WTC11 (cell line): Measurements from ENCODE around the gene ARSB.

ENCODE experiments used
- ATF6 ChIP-seq: sonication (generic); formaldehyde crosslinking; IDR thresholded peaks from 2 replicates; pipeline ENCODE4 v1.8.1; 2023; ENCODE audit warnings: mild to moderate bottlenecking, missing genetic modification reagents
- FOXJ3 ChIP-seq: sonication (generic); formaldehyde crosslinking; IDR thresholded peaks from 2 replicates; pipeline ENCODE4 v1.9.0; 2021; ENCODE audit warnings: missing genetic modification reagents, mild to moderate bottlenecking, borderline replicate concordance
- USF1 ChIP-seq: sonication (generic); formaldehyde crosslinking; IDR thresholded peaks from 2 replicates; pipeline ENCODE4 v1.8.0; 2022; ENCODE audit warnings: mild to moderate bottlenecking, missing genetic modification reagents
- TF ChIP-seq, protein P1 (sequence below): sonication (generic); formaldehyde crosslinking; IDR thresholded peaks from 2 replicates; pipeline ENCODE4 v1.8.0; 2022; ENCODE audit warnings: mild to moderate bottlenecking, missing genetic modification reagents
- TF ChIP-seq, protein P2 (sequence below): fragments of 200-600 bp; IDR thresholded peaks from 2 replicates; pipeline ENCODE4 v1.8.0; 2022; ENCODE audit warnings: antibody characterized with exemption
- TF ChIP-seq, protein P3 (sequence below): sonication (generic); formaldehyde crosslinking; IDR thresholded peaks from 2 replicates; pipeline ENCODE4 v1.8.0; 2023; ENCODE audit warnings: mild to moderate bottlenecking, missing genetic modification reagents
- TF ChIP-seq, protein P4 (sequence below): sonication (generic); formaldehyde crosslinking; IDR thresholded peaks from 2 replicates; pipeline ENCODE4 v1.8.1; 2023; ENCODE audit warnings: mild to moderate bottlenecking, missing genetic modification reagents
- TF ChIP-seq, protein P5 (sequence below): sonication (generic); formaldehyde crosslinking; IDR thresholded peaks from 2 replicates; pipeline ENCODE4 v1.8.1; 2023; ENCODE audit warnings: mild to moderate bottlenecking, moderate library complexity, missing genetic modification reagents
- TF ChIP-seq, protein P6 (sequence below): sonication (generic); formaldehyde crosslinking; IDR thresholded peaks from 2 replicates; pipeline ENCODE4 v1.8.0; 2022; ENCODE audit warnings: mild to moderate bottlenecking, missing genetic modification reagents

DNA sequence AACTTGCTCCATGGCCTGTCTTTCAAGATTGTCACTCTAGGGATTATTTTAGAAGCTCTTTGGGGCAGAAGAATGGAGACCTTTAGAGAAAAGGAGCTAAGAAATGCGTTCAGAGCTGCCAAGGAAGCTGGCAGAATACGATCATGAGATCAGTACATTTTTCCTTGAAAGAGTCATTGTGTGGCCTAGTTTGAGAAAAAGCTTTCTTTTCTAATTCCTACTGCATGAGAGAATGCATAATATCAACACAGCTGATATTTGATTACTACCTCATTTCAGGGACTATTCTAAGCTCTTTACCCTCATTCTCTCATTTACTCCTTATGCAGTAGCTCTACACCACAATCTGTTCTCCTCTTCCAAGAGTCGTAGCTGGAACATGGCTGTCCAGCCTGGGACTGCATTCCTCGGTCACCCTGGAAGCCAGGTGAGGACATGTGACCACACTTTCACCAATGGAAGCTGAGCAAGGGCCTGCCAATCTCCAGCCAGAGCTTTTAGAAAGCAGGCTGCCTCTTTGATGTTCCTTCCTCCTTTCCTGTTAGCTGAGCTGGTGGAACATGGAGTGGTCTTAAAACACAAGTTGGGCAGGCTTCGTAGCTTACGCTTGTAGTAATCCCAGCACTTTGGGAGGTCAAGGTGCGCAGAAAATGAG lies 237.3 kb downstream of the ARSB start:
- TF ChIP-seq USF1 (CRISPR knock-in tag) (no peak), ATF6 (CRISPR knock-in tag) (no peak), FOXJ3 (CRISPR knock-in tag) (no peak)
- TF ChIP-seq, protein P1, sequence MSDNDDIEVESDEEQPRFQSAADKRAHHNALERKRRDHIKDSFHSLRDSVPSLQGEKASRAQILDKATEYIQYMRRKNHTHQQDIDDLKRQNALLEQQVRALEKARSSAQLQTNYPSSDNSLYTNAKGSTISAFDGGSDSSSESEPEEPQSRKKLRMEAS, result no peak
- TF ChIP-seq, protein P2, sequence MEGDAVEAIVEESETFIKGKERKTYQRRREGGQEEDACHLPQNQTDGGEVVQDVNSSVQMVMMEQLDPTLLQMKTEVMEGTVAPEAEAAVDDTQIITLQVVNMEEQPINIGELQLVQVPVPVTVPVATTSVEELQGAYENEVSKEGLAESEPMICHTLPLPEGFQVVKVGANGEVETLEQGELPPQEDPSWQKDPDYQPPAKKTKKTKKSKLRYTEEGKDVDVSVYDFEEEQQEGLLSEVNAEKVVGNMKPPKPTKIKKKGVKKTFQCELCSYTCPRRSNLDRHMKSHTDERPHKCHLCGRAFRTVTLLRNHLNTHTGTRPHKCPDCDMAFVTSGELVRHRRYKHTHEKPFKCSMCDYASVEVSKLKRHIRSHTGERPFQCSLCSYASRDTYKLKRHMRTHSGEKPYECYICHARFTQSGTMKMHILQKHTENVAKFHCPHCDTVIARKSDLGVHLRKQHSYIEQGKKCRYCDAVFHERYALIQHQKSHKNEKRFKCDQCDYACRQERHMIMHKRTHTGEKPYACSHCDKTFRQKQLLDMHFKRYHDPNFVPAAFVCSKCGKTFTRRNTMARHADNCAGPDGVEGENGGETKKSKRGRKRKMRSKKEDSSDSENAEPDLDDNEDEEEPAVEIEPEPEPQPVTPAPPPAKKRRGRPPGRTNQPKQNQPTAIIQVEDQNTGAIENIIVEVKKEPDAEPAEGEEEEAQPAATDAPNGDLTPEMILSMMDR, result no peak
- TF ChIP-seq, protein P3, sequence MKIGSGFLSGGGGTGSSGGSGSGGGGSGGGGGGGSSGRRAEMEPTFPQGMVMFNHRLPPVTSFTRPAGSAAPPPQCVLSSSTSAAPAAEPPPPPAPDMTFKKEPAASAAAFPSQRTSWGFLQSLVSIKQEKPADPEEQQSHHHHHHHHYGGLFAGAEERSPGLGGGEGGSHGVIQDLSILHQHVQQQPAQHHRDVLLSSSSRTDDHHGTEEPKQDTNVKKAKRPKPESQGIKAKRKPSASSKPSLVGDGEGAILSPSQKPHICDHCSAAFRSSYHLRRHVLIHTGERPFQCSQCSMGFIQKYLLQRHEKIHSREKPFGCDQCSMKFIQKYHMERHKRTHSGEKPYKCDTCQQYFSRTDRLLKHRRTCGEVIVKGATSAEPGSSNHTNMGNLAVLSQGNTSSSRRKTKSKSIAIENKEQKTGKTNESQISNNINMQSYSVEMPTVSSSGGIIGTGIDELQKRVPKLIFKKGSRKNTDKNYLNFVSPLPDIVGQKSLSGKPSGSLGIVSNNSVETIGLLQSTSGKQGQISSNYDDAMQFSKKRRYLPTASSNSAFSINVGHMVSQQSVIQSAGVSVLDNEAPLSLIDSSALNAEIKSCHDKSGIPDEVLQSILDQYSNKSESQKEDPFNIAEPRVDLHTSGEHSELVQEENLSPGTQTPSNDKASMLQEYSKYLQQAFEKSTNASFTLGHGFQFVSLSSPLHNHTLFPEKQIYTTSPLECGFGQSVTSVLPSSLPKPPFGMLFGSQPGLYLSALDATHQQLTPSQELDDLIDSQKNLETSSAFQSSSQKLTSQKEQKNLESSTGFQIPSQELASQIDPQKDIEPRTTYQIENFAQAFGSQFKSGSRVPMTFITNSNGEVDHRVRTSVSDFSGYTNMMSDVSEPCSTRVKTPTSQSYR (CRISPR knock-in tag), result no peak
- TF ChIP-seq, protein P4, sequence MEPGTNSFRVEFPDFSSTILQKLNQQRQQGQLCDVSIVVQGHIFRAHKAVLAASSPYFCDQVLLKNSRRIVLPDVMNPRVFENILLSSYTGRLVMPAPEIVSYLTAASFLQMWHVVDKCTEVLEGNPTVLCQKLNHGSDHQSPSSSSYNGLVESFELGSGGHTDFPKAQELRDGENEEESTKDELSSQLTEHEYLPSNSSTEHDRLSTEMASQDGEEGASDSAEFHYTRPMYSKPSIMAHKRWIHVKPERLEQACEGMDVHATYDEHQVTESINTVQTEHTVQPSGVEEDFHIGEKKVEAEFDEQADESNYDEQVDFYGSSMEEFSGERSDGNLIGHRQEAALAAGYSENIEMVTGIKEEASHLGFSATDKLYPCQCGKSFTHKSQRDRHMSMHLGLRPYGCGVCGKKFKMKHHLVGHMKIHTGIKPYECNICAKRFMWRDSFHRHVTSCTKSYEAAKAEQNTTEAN (CRISPR knock-in tag), result no peak
- TF ChIP-seq, protein P5, sequence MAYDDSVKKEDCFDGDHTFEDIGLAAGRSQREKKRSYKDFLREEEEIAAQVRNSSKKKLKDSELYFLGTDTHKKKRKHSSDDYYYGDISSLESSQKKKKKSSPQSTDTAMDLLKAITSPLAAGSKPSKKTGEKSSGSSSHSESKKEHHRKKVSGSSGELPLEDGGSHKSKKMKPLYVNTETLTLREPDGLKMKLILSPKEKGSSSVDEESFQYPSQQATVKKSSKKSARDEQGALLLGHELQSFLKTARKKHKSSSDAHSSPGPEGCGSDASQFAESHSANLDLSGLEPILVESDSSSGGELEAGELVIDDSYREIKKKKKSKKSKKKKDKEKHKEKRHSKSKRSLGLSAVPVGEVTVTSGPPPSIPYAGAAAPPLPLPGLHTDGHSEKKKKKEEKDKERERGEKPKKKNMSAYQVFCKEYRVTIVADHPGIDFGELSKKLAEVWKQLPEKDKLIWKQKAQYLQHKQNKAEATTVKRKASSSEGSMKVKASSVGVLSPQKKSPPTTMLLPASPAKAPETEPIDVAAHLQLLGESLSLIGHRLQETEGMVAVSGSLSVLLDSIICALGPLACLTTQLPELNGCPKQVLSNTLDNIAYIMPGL (CRISPR knock-in tag), result no peak
- TF ChIP-seq, protein P6, sequence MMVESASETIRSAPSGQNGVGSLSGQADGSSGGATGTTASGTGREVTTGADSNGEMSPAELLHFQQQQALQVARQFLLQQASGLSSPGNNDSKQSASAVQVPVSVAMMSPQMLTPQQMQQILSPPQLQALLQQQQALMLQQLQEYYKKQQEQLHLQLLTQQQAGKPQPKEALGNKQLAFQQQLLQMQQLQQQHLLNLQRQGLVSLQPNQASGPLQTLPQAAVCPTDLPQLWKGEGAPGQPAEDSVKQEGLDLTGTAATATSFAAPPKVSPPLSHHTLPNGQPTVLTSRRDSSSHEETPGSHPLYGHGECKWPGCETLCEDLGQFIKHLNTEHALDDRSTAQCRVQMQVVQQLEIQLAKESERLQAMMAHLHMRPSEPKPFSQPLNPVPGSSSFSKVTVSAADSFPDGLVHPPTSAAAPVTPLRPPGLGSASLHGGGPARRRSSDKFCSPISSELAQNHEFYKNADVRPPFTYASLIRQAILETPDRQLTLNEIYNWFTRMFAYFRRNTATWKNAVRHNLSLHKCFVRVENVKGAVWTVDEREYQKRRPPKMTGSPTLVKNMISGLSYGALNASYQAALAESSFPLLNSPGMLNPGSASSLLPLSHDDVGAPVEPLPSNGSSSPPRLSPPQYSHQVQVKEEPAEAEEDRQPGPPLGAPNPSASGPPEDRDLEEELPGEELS (CRISPR knock-in tag), result no peak
